ENCODE measurements around the gene KRTAP3-1.

KRTAP3-1 gene

DNA sequence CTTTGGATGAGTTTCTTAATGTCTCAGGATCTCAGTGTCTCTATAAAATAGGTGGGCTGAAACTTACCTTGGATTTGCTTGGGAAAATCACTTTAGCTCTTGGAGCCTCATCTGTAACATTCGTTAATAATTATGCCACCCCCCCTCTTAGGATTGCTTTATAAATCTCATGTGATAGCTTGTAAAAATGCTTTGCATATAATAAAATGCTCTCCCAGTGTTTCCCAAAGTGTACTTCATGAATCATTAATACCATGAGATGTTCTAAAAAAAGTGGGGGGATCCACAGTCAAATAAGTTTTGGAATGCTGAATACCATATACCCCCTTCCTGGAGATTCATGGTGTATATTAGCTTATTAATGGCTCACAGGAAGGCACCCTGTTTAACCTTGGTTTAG is 47.3 kb downstream of the KRTAP3-1 start:
- Histone ChIP-seq H3K4me2 (no peak overlapping the region), H3K36me3 (no peaks in the 10 kb centered on the region), H3K9me3 (replicated peaks in 1 of 11) (peaks cover 0 to 11% (median 0%) of the 10 kb centered on the region in 11 experiments; a peak in 8 of 22 replicates), H3K4me1 (peaks cover 0 to 9% (median 2%) of the 10 kb centered on the region in 10 experiments; a peak in 8 of 20 replicates), H3K27me3 (no peaks in the 10 kb centered on the region), H3K27ac (no peak overlapping the region), H3K9ac (no peak overlapping the region), H4K20me1 (no peaks in the 10 kb centered on the region), H3K4me3 (no peak overlapping the region)
- no peak for TF ChIP-seq Cebpa-rat (IDR thresholded peaks at IDR 0.05)

DNA sequence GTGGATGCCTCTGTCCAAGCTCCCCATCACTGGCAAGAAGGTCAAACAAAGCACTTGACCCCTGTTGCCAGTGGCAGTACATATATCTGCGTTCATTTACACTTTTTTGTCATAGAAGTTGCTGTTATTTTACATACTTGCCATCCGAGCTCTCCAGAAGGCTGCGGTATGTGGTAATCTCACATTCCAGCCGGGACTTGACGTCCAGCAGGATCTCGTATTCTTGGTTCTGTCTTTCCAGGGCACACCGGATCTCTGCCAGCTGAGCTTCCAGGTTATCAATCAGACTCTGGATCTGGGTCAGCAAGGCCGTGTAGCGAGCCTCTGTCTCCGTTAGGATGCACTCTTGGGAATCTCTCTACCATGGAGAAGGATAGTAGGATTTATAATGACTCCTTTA is 48.8 kb downstream of the KRTAP3-1 start:
- Histone ChIP-seq H3K27me3 (no peaks in the 10 kb centered on the region), H3K27ac (no peak overlapping the region), H3K36me3 (no peaks in the 10 kb centered on the region), H3K9me3 (replicated peaks in 1 of 11) (peaks cover 0 to 11% (median 0%) of the 10 kb centered on the region in 11 experiments; a peak in 8 of 22 replicates), H4K20me1 (no peaks in the 10 kb centered on the region), H3K4me2 (no peak overlapping the region), H3K4me1 (peaks cover 0 to 17% (median 2%) of the 10 kb centered on the region in 10 experiments; a peak in 8 of 20 replicates), H3K9ac (no peak overlapping the region), H3K4me3 (no peak overlapping the region)
- no peak for TF ChIP-seq Cebpa-rat (IDR thresholded peaks at IDR 0.05)

All from BLaER1 treated with 17β-estradiol and CSF1 and Interleukin-3, amounts not matched to agents 10 nM and 100 nM (cell line).